Measurements from ENCODE around the gene FSTL4. TPM values are rescaled to one million over a fixed set of nuclear protein-coding genes. Genes with fewer than 3 reads are reported as not detected.

FSTL4 gene
- total and polyA plus RNA-seq, 2 of the 13 experiments (the other 11 are each of a cell fraction or from before 2014, with no cell fraction given), result 2.1 to 3.0 TPM

GRCh38 chr5:133396814-133397213, 215.5 kb downstream of the FSTL4 start:
- no peaks in the 10 kb centered on the region for H3K4me1 ChIP-seq (ENCODE audit: insufficient read depth, low read length)
- no peak overlapping the region for H3K27ac ChIP-seq (ENCODE audit: extremely low read length, insufficient read depth, low read length)
- no peaks in the 10 kb centered on the region for H3K9me3 ChIP-seq (ENCODE audit: low read length)
- ChIA-PET CTCF (ENCODE audit: low intra/inter-chr PET ratio, low total read pairs) (no interaction called here), POLR2A (no interaction called here)
- H3K36me3 ChIP-seq (replicated peaks in 1 of 2; ENCODE audit: control insufficient read depth in 1 of 2, insufficient read depth in 2 of 2, low read length in 2 of 2), result no peaks in the 10 kb centered on the region
- intact Hi-C loops (cut with micrococcal nuclease; ENCODE audit: unreplicated experiment) (no loop called here), in situ Hi-C loops (cut with HindIII; ENCODE audit: extremely low pct_ligation_motif_present, low pct_unique_long_range_greater_than_20kb) (no loop called here)
- ATAC-seq (no peak), DNase-seq (ENCODE audit: low spot score) (no peak), FAIRE-seq (no peak)
- no peak overlapping the region for H3K4me3 ChIP-seq (replicated peaks in 1 of 3; ENCODE audit: insufficient read depth in 1 of 3, low read depth in 2 of 3, low read length in 3 of 3)
- BruUV-seq (replicated peaks), result no TSS peak
- H2AFZ ChIP-seq (ENCODE audit: low read length), result no peak overlapping the region
- no peak overlapping the region for H3K9ac ChIP-seq (ENCODE audit: insufficient read depth, low read depth, low read length)
- no peak for TF ChIP-seq ZBTB40 (IDR thresholded peaks at IDR 0.05)
- no peak for TF ChIP-seq ZBTB40 (CRISPR knock-in tag; IDR thresholded peaks at IDR 0.05)
- TF ChIP-seq THAP11 (CRISPR knock-in tag; IDR thresholded peaks at IDR 0.05), result no peak
- TF ChIP-seq ATF7-NPFF (CRISPR knock-in tag; IDR thresholded peaks at IDR 0.05; ENCODE audit: low read depth), result no peak
- TF ChIP-seq SNRNP70 (IDR thresholded peaks at IDR 0.05; ENCODE audit: low read depth, low read length), result no peak
- TF ChIP-seq PRMT3 (CRISPR knock-in tag; IDR thresholded peaks at IDR 0.05; ENCODE audit: borderline replicate concordance, low read depth), result no peak
- TF ChIP-seq SKI (IDR thresholded peaks at IDR 0.05; ENCODE audit: partially characterized antibody), result no peak
- no peak for TF ChIP-seq MED8 (CRISPR knock-in tag; IDR thresholded peaks at IDR 0.05; ENCODE audit: insufficient replicate concordance)
- TF ChIP-seq AHR (CRISPR knock-in tag; IDR thresholded peaks at IDR 0.05), result no peak
- no peak overlapping the region for H3K4me2 ChIP-seq (ENCODE audit: low read depth, low read length)
- no peaks in the 10 kb centered on the region for H4K20me1 ChIP-seq (ENCODE audit: insufficient read depth, low read length)
- 62% methylated on average over 7 of the region's 7 CpGs for WGBS (ENCODE audit: low lambda C conversion rate)
- H3K27me3 ChIP-seq (ENCODE audit: control insufficient read depth in 1 of 2, insufficient read depth in 2 of 2, low read length in 2 of 2), result peaks cover 1 to 11% of the 10 kb centered on the region in 2 experiments; a peak in 3 of 5 replicates
- H3K79me2 ChIP-seq (ENCODE audit: insufficient read depth, low read length), result no peaks in the 10 kb centered on the region

Data from HepG2 (cell line).